ENCODE results near the gene CTDSP2. TPM values are rescaled to one million over a fixed set of nuclear protein-coding genes. Genes with fewer than 3 reads are reported as not detected.
A peak's percentile ranks its signal among the peaks of the same experiment; 100 is the strongest.

The CTDSP2 gene
- total RNA-seq, 4 donors from 2014 or later: 106 to 179 (median 150) TPM

DNA sequence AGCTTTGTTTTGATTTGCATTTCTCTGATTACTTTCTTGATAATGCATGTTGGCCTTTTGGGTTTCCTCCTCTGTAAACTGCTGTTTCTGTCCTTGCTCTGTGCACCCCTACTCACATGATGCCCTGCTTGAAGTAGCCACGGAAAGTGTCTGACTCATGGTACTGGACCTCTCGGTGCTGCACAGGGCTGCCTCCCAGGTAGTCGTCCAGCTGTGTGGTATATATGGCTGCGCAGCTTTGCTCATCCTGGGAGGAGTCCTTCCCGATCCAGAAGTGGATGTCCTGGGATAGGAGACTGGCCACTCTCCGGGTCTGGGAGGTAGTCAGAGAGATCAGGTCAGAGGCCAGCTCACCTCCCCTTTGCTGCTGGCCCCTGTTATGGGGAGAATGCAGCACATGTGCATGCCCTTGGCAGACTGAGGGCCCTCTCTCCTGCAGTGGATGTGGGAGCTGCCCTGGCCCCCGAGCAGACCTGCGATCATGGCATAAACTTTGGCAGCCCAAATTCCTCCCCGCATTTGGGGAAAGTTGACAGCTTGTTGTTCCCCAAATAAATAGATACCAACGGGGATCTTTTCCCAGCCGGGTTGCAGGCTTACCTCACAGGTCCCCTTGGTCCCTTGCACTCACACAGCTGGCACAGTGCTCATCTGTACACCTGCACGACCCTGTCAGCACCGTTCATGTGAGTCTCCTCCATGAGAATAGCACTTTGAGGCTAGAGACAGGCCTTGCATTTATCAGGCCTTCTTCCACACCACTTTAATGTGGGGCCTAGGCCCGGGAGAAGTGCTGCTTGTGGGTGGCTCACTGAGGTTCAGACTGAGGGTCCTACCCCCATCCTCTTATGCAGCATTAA lies 33.2 kb downstream of the CTDSP2 start:
- TF ChIP-seq, protein P1, sequence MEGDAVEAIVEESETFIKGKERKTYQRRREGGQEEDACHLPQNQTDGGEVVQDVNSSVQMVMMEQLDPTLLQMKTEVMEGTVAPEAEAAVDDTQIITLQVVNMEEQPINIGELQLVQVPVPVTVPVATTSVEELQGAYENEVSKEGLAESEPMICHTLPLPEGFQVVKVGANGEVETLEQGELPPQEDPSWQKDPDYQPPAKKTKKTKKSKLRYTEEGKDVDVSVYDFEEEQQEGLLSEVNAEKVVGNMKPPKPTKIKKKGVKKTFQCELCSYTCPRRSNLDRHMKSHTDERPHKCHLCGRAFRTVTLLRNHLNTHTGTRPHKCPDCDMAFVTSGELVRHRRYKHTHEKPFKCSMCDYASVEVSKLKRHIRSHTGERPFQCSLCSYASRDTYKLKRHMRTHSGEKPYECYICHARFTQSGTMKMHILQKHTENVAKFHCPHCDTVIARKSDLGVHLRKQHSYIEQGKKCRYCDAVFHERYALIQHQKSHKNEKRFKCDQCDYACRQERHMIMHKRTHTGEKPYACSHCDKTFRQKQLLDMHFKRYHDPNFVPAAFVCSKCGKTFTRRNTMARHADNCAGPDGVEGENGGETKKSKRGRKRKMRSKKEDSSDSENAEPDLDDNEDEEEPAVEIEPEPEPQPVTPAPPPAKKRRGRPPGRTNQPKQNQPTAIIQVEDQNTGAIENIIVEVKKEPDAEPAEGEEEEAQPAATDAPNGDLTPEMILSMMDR (IDR thresholded peaks at IDR 0.05): no peak
- DNase-seq (ENCODE audit: low spot score): no peak
- ATAC-seq (ENCODE audit: low FRiP score): peak; percentile 50

DNA sequence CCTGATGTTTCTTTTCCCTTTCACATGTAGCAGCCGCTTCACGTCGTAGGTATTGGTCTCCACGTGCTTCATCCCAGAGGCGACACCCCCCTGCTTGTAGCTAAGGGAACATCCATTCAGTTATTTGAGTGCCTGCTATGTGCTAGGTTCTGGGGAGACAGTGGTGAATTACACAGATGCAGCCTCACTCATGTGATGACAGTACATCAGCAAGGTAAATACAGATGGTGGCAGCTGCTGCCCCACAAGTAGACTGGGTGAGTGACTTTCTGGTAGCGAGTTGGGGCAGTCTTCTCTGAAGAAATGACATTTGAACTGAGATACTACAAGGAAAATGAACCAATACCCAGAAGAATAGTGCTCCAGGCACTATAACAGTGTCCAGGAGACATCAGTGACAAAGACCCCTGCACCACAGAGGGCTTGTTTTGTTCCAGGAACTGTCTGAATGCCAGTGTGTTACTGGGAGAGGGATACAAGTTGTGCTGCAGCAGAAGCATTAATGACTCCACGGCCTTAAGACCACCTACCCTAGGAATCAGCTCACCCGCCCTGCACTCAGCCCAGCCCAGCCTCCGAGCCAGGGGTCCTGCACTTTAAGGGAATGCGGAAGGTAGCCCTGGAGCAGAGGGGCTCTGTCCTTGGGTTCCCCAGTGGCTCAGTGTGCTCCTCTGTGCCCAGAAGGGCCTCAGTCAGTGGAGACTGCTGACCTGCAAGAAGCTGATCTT lies 35.3 kb downstream of the CTDSP2 start:
- DNase-seq (ENCODE audit: low spot score) (no peak), ATAC-seq (ENCODE audit: low FRiP score) (no peak)

GRCh38 chr12:57810450-57810849 lies 36.1 kb downstream of the CTDSP2 start:
- ATAC-seq (ENCODE audit: low FRiP score): peak; percentile 67
- no peak for DNase-seq (ENCODE audit: low spot score)
- TF ChIP-seq, protein P1 (IDR thresholded peaks at IDR 0.05): no peak

More for the DNA sequence above, 35.3 kb downstream of the CTDSP2 start:
- TF ChIP-seq, protein P1 (IDR thresholded peaks at IDR 0.05): no peak

DNA sequence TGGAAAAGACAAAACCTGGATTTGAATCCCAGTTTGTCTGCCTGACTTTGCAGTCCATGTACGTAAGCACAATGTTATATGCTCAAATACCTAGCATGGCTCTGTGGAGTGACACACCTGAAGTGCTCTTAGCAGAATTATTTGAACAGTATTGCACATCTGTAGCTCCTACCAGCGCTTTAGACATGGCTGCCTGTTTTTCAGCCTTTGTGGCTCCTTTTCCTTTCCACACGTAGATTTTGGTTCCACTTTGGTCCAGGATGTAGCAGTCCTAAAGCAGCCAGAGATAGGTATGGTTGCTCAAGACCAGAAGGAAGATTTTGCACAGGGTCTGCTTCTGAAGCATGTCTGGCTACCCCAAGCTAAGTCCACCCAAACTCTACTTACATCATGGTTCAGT lies 37.1 kb downstream of the CTDSP2 start:
- TF ChIP-seq, protein P1 (IDR thresholded peaks at IDR 0.05): no peak
- ATAC-seq (ENCODE audit: low FRiP score): no peak
- no peak for DNase-seq (ENCODE audit: low spot score)

DNA sequence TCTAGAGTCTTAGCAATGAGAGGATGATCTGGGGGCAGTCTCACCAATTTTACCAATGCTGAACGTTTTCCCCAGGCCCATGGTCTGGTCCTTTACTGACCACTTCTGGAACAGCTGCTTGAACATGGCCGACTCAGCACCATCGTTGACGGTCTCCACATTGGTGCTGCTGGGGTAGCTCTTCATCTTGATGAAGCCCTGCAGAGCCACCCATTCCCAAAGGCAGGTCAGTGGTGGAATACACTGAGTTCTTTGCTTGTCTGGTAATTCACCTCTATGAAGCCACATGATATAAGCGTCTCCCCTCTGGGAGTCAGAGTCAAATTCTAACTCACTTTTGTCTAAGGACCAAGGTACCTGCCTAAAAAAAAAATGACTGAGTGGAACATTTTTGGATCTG lies 38.2 kb downstream of the CTDSP2 start:
- TF ChIP-seq, protein P1 (IDR thresholded peaks at IDR 0.05): no peak
- DNase-seq (ENCODE audit: low spot score) (no peak), ATAC-seq (ENCODE audit: low FRiP score) (no peak)

- ATAC-seq (ENCODE audit: low FRiP score) (no peak), DNase-seq (ENCODE audit: low spot score) (no peak)
- TF ChIP-seq, protein P1 (IDR thresholded peaks at IDR 0.05): no peak
Observed at GRCh38 chr12:57807285-57807684, 39.2 kb downstream of the CTDSP2 start.
